H1 (cell line): ENCODE measurements around the gene RXFP1. TPM values are rescaled to one million over a fixed set of nuclear protein-coding genes. Genes with fewer than 3 reads are reported as not detected.

Experiments
- CTCF ChIA-PET: fragments of 300-600 bp; sonication (Branson Sonifier 250); formaldehyde crosslinking; loops from one replicate; lab custom pipeline; 2021; ENCODE audit not compliant: partially characterized antibody; lab: Charles Lee
- POLR2A ChIA-PET: fragments of 300-600 bp; sonication (Branson Sonifier 250); formaldehyde crosslinking; loops from one replicate; lab custom pipeline; 2021; ENCODE audit warnings: inconsistent platforms; ENCODE audit not compliant: partially characterized antibody; lab: Charles Lee
- DNase-seq, 2 experiments: peaks; one replicate each; pipeline versions ENCODE4 v3.0.0 to v3.0.0-alpha.2; 2010 to 2022; ENCODE audit warnings: low spot score in 2 of 2, low read depth in 1 of 2, mixed read lengths in 1 of 2
- FAIRE-seq: peaks from 2 replicates; lab custom pipeline; 2011; peaks lifted over from hg19 to GRCh38; lab: Jason Lieb, UNC
- H2AFZ ChIP-seq: 2 replicates; pipeline ENCODE4 v1.8.1; 2012; ENCODE audit warnings: low read length, inconsistent platforms
- H2AK5ac ChIP-seq: 2 replicates; pipeline ENCODE4 v1.6.1; 2013; ENCODE audit warnings: low read depth, low read length
- H2BK120ac ChIP-seq: replicated peaks from 2 replicates; pipeline ENCODE3; 2013; ENCODE audit warnings: low read depth, low read length, inconsistent platforms
- H2BK12ac ChIP-seq: 2 replicates; pipeline ENCODE4 v1.6.1; 2013; ENCODE audit warnings: low read depth, low read length
- H2BK15ac ChIP-seq: 2 replicates; pipeline ENCODE4 v1.6.1; 2013; ENCODE audit warnings: low read length
- H2BK20ac ChIP-seq: 2 replicates; pipeline ENCODE4 v1.6.1; 2013; ENCODE audit warnings: low read length
- H2BK5ac ChIP-seq: 2 replicates; pipeline ENCODE4 v1.6.1; 2013; ENCODE audit warnings: low read depth, low read length
- H3K14ac ChIP-seq: 2 replicates; pipeline ENCODE4 v1.6.1; 2013; ENCODE audit warnings: inconsistent platforms; ENCODE audit not compliant: insufficient read length
- H3K18ac ChIP-seq: 2 replicates; pipeline ENCODE4 v1.6.1; 2013; ENCODE audit warnings: low read length; ENCODE audit errors: extremely low read depth
- H3K23ac ChIP-seq: 2 replicates; pipeline ENCODE4 v1.6.1; 2013; ENCODE audit warnings: inconsistent platforms; ENCODE audit not compliant: insufficient read length
- H3K23me2 ChIP-seq: 2 replicates; pipeline ENCODE4 v1.6.1; 2013; ENCODE audit warnings: low read depth, low read length
- H3K27ac ChIP-seq: 2 replicates; pipeline ENCODE4 v1.6.1; 2011; ENCODE audit warnings: low read depth, low read length, inconsistent platforms
- H3K27me3 ChIP-seq, 4 experiments: replicated peaks in 1 of 4; 1 replicate in 1 of 4; 2 replicates in 3 of 4; pipeline versions ENCODE4 v1.6.1 to v1.8.1; 2011 to 2013; ENCODE audit warnings: low read length in 3 of 4, mild to moderate bottlenecking in 3 of 4, inconsistent platforms in 2 of 4, mixed read lengths in 2 of 4, moderate library complexity in 1 of 4; ENCODE audit not compliant: control insufficient read depth in 3 of 4, insufficient read depth in 3 of 4; ENCODE audit errors: extremely low read depth in 1 of 4
- H3K36me3 ChIP-seq, 4 experiments: 2 replicates each; pipeline versions ENCODE4 v1.6.1 to v1.8.1; 2011 to 2013; ENCODE audit warnings: mild to moderate bottlenecking in 4 of 4, low read length in 3 of 4, moderate library complexity in 2 of 4, control low read depth in 1 of 4, inconsistent platforms in 1 of 4; ENCODE audit not compliant: insufficient read depth in 4 of 4, control insufficient read depth in 2 of 4
- H3K4ac ChIP-seq: replicated peaks from 2 replicates; pipeline ENCODE3; 2013; ENCODE audit warnings: low read length, low read depth, mixed read lengths, inconsistent platforms; ENCODE audit not compliant: insufficient read length
- H3K4me1 ChIP-seq, 4 experiments: replicated peaks in 1 of 4; 1 replicate in 1 of 4; 2 replicates in 3 of 4; pipeline versions ENCODE4 v1.6.1 to v1.8.1; 2011 to 2013; ENCODE audit warnings: low read length in 3 of 4, inconsistent platforms in 2 of 4, mixed read lengths in 1 of 4; ENCODE audit not compliant: insufficient read depth in 4 of 4, control insufficient read depth in 3 of 4
- H3K4me2 ChIP-seq, 2 experiments: 2 replicates each; pipeline versions ENCODE4 v1.6.1 to v1.8.1; 2011 to 2013; ENCODE audit warnings: low read depth in 2 of 2, low read length in 2 of 2, control low read depth in 1 of 2, inconsistent platforms in 1 of 2, mild to moderate bottlenecking in 1 of 2; ENCODE audit not compliant: insufficient read depth in 1 of 2
- H3K4me3 ChIP-seq, 4 experiments: fragments of 200-600, 300-600 bp in 1 of 4; sonication (generic), shearing (Covaris generic), sonication (Bioruptor Twin) in 1 of 4; 2 replicates each; pipeline versions ENCODE4 v1.5.1 to v1.8.1; 2011 to 2016; ENCODE audit warnings: low read length in 4 of 4, low read depth in 3 of 4, control low read depth in 2 of 4, inconsistent platforms in 2 of 4, mild to moderate bottlenecking in 2 of 4, mixed read lengths in 1 of 4, moderate library complexity in 1 of 4; ENCODE audit not compliant: insufficient read depth in 2 of 4; ENCODE audit errors: extremely low read depth in 1 of 4
- H3K56ac ChIP-seq: replicated peaks from 2 replicates; pipeline ENCODE3; 2013; ENCODE audit warnings: low read depth, mild to moderate bottlenecking, mixed read lengths, low read length, inconsistent platforms; ENCODE audit not compliant: insufficient read length
- H3K79me1 ChIP-seq: 2 replicates; pipeline ENCODE4 v1.6.1; 2013; ENCODE audit warnings: low read depth, low read length, control low read depth
- H3K79me2 ChIP-seq, 2 experiments: 2 replicates each; pipeline versions ENCODE4 v1.6.1 to v1.8.1; 2012 to 2013; ENCODE audit warnings: low read length in 2 of 2, mild to moderate bottlenecking in 2 of 2, inconsistent platforms in 1 of 2; ENCODE audit not compliant: insufficient read depth in 2 of 2, control insufficient read depth in 1 of 2
- H3K9ac ChIP-seq, 4 experiments: replicated peaks in 1 of 4; 1 replicate in 1 of 4; 2 replicates in 3 of 4; pipeline versions ENCODE4 v1.6.1 to v1.8.1; 2011 to 2013; ENCODE audit warnings: low read depth in 3 of 4, low read length in 3 of 4, control low read depth in 2 of 4, mild to moderate bottlenecking in 2 of 4, moderate library complexity in 2 of 4, inconsistent platforms in 1 of 4; ENCODE audit errors: extremely low read depth in 1 of 4
- H3K9me3 ChIP-seq, 2 experiments: 2 replicates each; pipeline versions ENCODE4 v1.6.1 to v1.8.1; 2012 to 2013; ENCODE audit warnings: mild to moderate bottlenecking in 2 of 2, moderate library complexity in 2 of 2, control low read depth in 1 of 2, inconsistent platforms in 1 of 2, low read depth in 1 of 2, low read length in 1 of 2, mixed read lengths in 1 of 2; ENCODE audit not compliant: insufficient read depth in 2 of 2
- H4K20me1 ChIP-seq, 2 experiments: replicated peaks in 1 of 2; 2 replicates each; pipeline versions ENCODE3 to v1.8.1; 2011 to 2013; ENCODE audit warnings: inconsistent platforms in 2 of 2, low read length in 2 of 2, mild to moderate bottlenecking in 1 of 2; ENCODE audit not compliant: insufficient read depth in 2 of 2, control insufficient read depth in 1 of 2
- H4K5ac ChIP-seq: 2 replicates; pipeline ENCODE4 v1.6.1; 2013; ENCODE audit warnings: low read length, low read depth, mixed read lengths, inconsistent platforms; ENCODE audit not compliant: insufficient read length
- H4K8ac ChIP-seq: 2 replicates; pipeline ENCODE4 v1.8.0; 2013; ENCODE audit warnings: mild to moderate bottlenecking, moderate library complexity, low read length, inconsistent platforms; ENCODE audit not compliant: insufficient read depth; ENCODE audit errors: extremely low read depth
- H4K91ac ChIP-seq: replicated peaks from 2 replicates; pipeline ENCODE3; 2013; ENCODE audit warnings: low read length, mixed read lengths, inconsistent platforms; ENCODE audit not compliant: insufficient read length
- ASH2L ChIP-seq: fragments of 200-600, 300-600 bp; sonication (generic); IDR thresholded peaks from one replicate; pipeline ENCODE4 v1.7.1; 2017; ENCODE audit warnings: low read length
- BACH1 ChIP-seq: IDR thresholded peaks from 2 replicates; pipeline ENCODE4 v1.6.1; 2012; ENCODE audit warnings: low read length, improper control_type of control experiment
- EZH2 ChIP-seq: fragments of 200-600 bp; sonication (generic); IDR thresholded peaks from 2 replicates; pipeline ENCODE4 v1.7.1; 2012; ENCODE audit warnings: low read depth, mild to moderate bottlenecking, moderate library complexity, low read length, inconsistent platforms; ENCODE audit not compliant: severe bottlenecking
- HDAC6 ChIP-seq: IDR thresholded peaks from one replicate; pipeline ENCODE4 v1.7.1; 2012; ENCODE audit warnings: low read depth, mild to moderate bottlenecking, inconsistent platforms, low read length, moderate library complexity
- RBBP5 ChIP-seq: IDR thresholded peaks from 2 replicates; pipeline ENCODE4 v1.7.1; 2012; ENCODE audit warnings: low read depth, mild to moderate bottlenecking, inconsistent platforms, low read length, moderate library complexity, borderline replicate concordance
- SIRT6 ChIP-seq: IDR thresholded peaks from one replicate; pipeline ENCODE4 v1.7.1; 2012; ENCODE audit warnings: low read length, inconsistent platforms
- TAF7 ChIP-seq: optimal IDR thresholded peaks from 2 replicates; pipeline ENCODE3; 2011; ENCODE audit warnings: low read depth, mild to moderate bottlenecking, inconsistent platforms, low read length, moderate library complexity, borderline replicate concordance
- TBP ChIP-seq: IDR thresholded peaks from 2 replicates; pipeline ENCODE4 v1.6.1; 2011; ENCODE audit warnings: low read depth, low read length, improper control_type of control experiment
- WGBS, 2 experiments: shearing (Covaris generic) in 1 of 2; methylation state at CpG; one replicate each; pipeline versions ENCODE4 v1.1.6 to v1.1.7; 2013 to 2015; ENCODE audit warnings: low lambda C conversion rate in 2 of 2, mixed read lengths in 2 of 2, inconsistent platforms in 1 of 2, low coverage in 1 of 2, missing lambda C conversion rate in 1 of 2; ENCODE audit not compliant: insufficient replicate concordance in 2 of 2, insufficient coverage in 1 of 2, insufficient read length in 1 of 2; ENCODE audit errors: extremely low coverage in 1 of 2, missing lambda C conversion rate in 1 of 2; 5-methylcytosine and 5-hydroxymethylcytosine counted together
- polyA plus RNA-seq, 7 experiments: library from polyadenylated mRNA; depleted of rRNA in 3 of 7; stranded (reverse) in 5 of 7; unstranded in 2 of 7; fragments of >200 nt in 5 of 7; fragments of 200-250 nt in 2 of 7; gene quantifications; 1 replicate in 5 of 7; 2 replicates in 1 of 7; 4 replicates in 1 of 7; pipeline versions ENCODE4 v1.2.1 to v1.2.3, GENCODE V29; 2011 to 2013; ENCODE audit warnings: missing spikeins in 2 of 7, mixed read lengths in 2 of 7
- total RNA-seq: library from RNA; stranded (reverse); fragmentation: NEBNext Ultra II Directional; extraction: Animal tissue kit (Norgen Biotek cat#: 25700); gene quantifications from 2 replicates; pipeline ENCODE4 v1.2.1, GENCODE V29; 2021

Gene RXFP1
- total and polyA plus RNA-seq, 2 of the 8 experiments (the other 6 are each of a cell fraction or from before 2014, with no cell fraction given): 0.14 to 0.56 TPM

DNA sequence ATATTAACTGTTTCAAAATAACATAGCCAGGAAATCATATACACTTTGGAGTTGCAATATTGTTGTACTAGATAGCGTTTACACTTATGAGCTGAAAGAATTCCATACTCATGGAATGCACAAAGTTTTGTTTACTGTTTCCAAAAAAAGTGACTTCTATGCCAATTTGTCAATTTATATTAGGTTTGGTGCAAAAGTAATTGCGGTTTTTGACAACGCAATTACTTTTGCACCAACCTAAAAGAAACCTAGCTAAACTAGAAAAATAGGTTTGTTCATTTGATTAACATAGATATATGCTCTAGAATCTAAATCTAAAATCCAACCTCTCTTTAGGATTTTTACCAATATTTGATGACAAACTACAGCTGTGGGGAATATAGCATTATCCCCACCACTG, 15.2 kb downstream of the RXFP1 start:
- Histone ChIP-seq H2BK120ac (no peak overlapping the region), H3K18ac (no peak overlapping the region), H3K9me3 (no peaks in the 10 kb centered on the region), H3K79me2 (no peaks in the 10 kb centered on the region), H2AK5ac (no peak overlapping the region), H4K5ac (no peak overlapping the region), H4K8ac (no peak overlapping the region), H2BK15ac (no peak overlapping the region), H3K23me2 (no peaks in the 10 kb centered on the region), H3K36me3 (no peaks in the 10 kb centered on the region), H3K27me3 (no peaks in the 10 kb centered on the region), H3K9ac (no peak overlapping the region), H3K4me1 (peaks cover 0 to 13% (median 4%) of the 10 kb centered on the region in 4 experiments; a peak in 4 of 7 replicates), H2BK5ac (no peak overlapping the region), H3K4me2 (no peak overlapping the region), H2BK12ac (no peak overlapping the region), H3K79me1 (no peaks in the 10 kb centered on the region), H3K4me3 (no peak overlapping the region), H3K4ac (no peak overlapping the region), H4K91ac (no peak overlapping the region), H2AFZ (no peak overlapping the region), H3K23ac (no peak overlapping the region), H3K14ac (no peak overlapping the region), H3K27ac (no peak overlapping the region), H2BK20ac (no peak overlapping the region), H3K56ac (no peak overlapping the region), H4K20me1 (no peaks in the 10 kb centered on the region)
- 83% methylated on average over 3 of the region's 3 CpGs; no CpG with 5 or more reads in 1 of the 2 experiments for WGBS, 2 experiments
- FAIRE-seq (no peak), DNase-seq (no peak)
- ChIA-PET POLR2A (no interaction called here), CTCF (interaction anchor here (1.2 kb wide), 1 partner anchor 11 kb away, joined by 3 read pairs; no protein-coding TSS in a partner anchor)
- TF ChIP-seq RBBP5 (no peak), HDAC6 (no peak), BACH1 (no peak), SIRT6 (no peak), EZH2 (no peak), ASH2L (no peak), TBP (no peak), TAF7 (no peak)
